ENCODE measurements around the gene PUM1.

DNA sequence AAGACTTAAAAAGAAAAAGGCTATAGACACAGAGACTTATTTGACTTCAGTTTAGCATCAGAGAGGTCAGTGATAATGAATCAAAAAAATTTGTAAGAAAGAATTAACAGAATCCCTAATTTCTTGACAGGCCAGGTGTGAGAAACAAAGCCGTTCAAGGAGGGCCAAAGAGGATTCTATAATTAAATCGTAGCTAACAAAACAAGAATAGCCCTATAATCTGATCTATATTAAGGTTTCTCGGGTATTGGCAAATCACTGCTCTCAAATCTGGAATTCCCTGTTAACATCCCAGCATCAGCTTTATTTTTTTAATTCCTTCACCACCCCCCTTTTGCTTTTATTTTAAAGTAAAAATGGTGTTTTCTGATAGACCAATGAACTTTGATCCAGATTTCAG, 60.3 kb downstream of the PUM1 start:
- TF ChIP-seq ZFX (IDR thresholded peaks at IDR 0.05; ENCODE audit: borderline replicate concordance) = no peak
- TF ChIP-seq, protein P1, sequence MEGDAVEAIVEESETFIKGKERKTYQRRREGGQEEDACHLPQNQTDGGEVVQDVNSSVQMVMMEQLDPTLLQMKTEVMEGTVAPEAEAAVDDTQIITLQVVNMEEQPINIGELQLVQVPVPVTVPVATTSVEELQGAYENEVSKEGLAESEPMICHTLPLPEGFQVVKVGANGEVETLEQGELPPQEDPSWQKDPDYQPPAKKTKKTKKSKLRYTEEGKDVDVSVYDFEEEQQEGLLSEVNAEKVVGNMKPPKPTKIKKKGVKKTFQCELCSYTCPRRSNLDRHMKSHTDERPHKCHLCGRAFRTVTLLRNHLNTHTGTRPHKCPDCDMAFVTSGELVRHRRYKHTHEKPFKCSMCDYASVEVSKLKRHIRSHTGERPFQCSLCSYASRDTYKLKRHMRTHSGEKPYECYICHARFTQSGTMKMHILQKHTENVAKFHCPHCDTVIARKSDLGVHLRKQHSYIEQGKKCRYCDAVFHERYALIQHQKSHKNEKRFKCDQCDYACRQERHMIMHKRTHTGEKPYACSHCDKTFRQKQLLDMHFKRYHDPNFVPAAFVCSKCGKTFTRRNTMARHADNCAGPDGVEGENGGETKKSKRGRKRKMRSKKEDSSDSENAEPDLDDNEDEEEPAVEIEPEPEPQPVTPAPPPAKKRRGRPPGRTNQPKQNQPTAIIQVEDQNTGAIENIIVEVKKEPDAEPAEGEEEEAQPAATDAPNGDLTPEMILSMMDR (IDR thresholded peaks at IDR 0.05) = no peak

Data from 22Rv1 (cell line).